Memory B cell (primary cell): ENCODE results near the gene RRM2.
"Not testable (repeated sequence)": the region's sequence is repeated elsewhere in the genome, so short reads cannot be mapped to it uniquely, and the experiment has no call there.

Source experiments
- ATAC-seq: fragments of 150-1000 bp; cut with Tn5 transposase; 2 replicates; pipeline ENCODE4 v1.10.0; 2021; ENCODE audit warnings: low read depth, mild to moderate bottlenecking, moderate library complexity
- DNase-seq, 2 donors: peaks; one replicate each; pipeline ENCODE4 v3.0.0; 2022; ENCODE audit warnings: low spot score in 2 of 2
- H3K27ac Mint-ChIP-seq: one replicate; pipeline ENCODE4 v1.8.0; 2022; ENCODE audit warnings: mild to moderate bottlenecking, moderate library complexity, mixed read lengths
- H3K27me3 Mint-ChIP-seq: one replicate; pipeline ENCODE4 v1.8.0; 2022; ENCODE audit warnings: mixed read lengths
- H3K36me3 Mint-ChIP-seq: one replicate; pipeline ENCODE4 v1.8.0; 2022; ENCODE audit warnings: mild to moderate bottlenecking, mixed read lengths
- H3K4me1 Mint-ChIP-seq: one replicate; pipeline ENCODE4 v1.8.0; 2022; ENCODE audit warnings: mixed read lengths
- H3K4me3 Mint-ChIP-seq: one replicate; pipeline ENCODE4 v1.8.0; 2022; ENCODE audit warnings: mild to moderate bottlenecking, moderate library complexity, mixed read lengths
- H3K9me3 Mint-ChIP-seq: one replicate; pipeline ENCODE4 v1.8.0; 2022; ENCODE audit warnings: mixed read lengths

Gene RRM2

DNA sequence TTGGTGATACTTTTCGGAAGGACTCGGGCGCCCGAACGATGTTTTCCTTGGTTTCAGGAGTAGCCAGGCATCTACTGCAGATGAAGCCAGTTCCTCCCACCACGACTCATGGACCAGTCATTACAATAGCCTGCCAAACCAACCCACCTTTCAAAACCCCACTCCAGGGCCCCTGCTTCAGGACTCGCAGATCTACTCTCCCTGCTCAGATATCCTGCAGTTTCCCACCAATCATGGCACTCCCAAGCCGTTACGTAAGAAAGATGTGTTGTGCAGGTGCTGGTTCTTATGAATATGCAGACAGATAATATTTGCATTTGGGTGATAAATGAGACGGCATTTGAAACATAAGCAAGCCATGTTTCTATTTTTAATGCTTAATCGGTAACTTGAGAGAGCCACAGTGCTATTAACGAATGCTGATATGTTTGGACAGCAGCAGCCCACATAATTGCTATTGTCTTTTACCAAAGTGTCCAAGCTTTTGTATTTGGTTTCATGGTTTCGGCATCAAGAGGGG is 38.8 kb upstream of the RRM2 start:
- Mint-ChIP-seq H3K27me3 (peaks cover 20% of the 10 kb centered on the region), H3K4me3 (no peak overlapping the region), H3K27ac (no peak overlapping the region), H3K4me1 (peaks cover 11% of the 10 kb centered on the region), H3K36me3 (no peaks in the 10 kb centered on the region), H3K9me3 (no peaks in the 10 kb centered on the region)
- ATAC-seq (no peak), DNase-seq (no peak)

- ATAC-seq (no peak), DNase-seq (no peak)
- Mint-ChIP-seq H3K27me3 (peaks cover 18% of the 10 kb centered on the region), H3K4me3 (no peak overlapping the region), H3K36me3 (no peaks in the 10 kb centered on the region), H3K27ac (no peak overlapping the region), H3K4me1 (peaks cover 8% of the 10 kb centered on the region), H3K9me3 (no peaks in the 10 kb centered on the region)
Observed at GRCh38 chr2:10084223-10084865, 38.2 kb upstream of the RRM2 start.

DNA sequence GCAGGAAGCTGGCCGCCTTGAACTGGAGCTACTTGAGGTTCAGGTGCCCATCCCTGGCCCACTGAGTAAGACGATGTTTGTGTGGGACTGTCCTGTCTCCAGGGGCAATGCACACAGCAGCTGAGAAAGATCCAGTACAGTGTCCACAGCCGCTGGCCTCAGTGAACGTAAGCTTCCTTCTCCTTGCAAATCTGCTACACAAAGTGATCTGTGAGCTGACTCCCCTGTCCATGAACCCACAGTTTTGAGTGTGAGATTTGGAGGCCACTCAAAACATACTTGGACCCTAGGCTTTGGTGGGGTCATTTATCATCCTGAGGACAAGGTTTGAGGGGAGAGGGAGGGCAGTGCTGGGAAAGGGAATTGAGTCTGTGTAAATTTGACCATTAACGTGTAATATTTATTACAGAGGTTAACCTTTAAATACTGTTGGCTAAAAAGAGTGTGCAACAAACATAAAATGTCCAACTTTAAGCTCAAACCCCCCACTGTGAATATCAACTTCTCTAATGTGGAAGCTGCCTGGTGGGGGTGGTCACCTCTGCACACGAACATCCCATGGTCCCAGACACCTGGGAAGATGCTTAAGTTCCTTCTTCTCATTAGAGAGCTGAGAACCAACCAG is 37.4 kb upstream of the RRM2 start:
- Mint-ChIP-seq H3K4me1 (peaks cover 12% of the 10 kb centered on the region), H3K27me3 (peaks cover 18% of the 10 kb centered on the region), H3K27ac (no peak overlapping the region), H3K9me3 (no peaks in the 10 kb centered on the region), H3K36me3 (no peaks in the 10 kb centered on the region), H3K4me3 (no peak overlapping the region)
- ATAC-seq (no peak), DNase-seq (no peak)

DNA sequence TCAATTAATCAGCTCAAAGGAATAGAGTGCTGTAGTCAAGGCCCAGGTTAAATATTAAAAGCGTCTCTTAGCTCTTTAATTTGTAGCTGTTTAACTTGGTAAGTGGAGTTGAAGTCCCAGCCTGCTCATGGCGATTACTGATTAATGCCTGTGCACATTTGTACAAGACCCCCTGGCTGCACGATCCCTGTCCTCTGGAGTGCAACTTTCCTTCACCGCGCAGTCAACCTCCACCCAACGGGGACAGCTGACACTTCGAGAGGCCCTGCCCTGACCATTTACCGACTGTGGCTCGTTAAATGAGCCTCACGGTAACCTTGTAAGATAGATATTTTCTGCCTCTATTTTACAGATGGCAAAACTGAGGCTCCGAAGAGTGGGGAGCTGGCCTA is 36.9 kb upstream of the RRM2 start:
- DNase-seq (no peak), ATAC-seq (no peak)
- H3K27me3 Mint-ChIP-seq = peaks cover 18% of the 10 kb centered on the region
- H3K4me1 Mint-ChIP-seq = peaks cover 12% of the 10 kb centered on the region
- no peaks in the 10 kb centered on the region for H3K36me3 Mint-ChIP-seq
- no peak overlapping the region for H3K27ac Mint-ChIP-seq
- H3K9me3 Mint-ChIP-seq = no peaks in the 10 kb centered on the region
- H3K4me3 Mint-ChIP-seq = no peak overlapping the region

DNA sequence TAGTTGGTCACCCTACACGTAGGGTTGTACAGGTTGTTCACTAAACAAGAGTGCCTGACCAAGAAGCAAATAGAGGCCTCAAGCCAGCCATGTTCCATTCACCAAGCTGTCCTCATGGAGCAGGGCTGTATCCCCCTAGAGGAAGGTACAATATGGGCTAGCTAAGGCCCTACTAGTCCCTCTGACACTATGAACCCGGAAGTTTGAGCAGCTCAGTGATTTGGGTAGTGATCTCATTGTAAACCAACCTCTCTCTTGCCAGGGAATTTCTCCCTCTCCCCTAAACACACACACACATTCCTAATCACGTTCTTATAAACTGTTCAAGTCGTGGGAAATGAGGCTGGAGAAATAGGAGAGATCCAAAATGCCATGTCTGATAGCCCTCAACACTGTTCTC is 35.6 kb upstream of the RRM2 start:
- no peaks in the 10 kb centered on the region for H3K36me3 Mint-ChIP-seq
- H3K27me3 Mint-ChIP-seq = peaks cover 20% of the 10 kb centered on the region
- no peak for ATAC-seq
- no peak overlapping the region for H3K27ac Mint-ChIP-seq
- no peaks in the 10 kb centered on the region for H3K9me3 Mint-ChIP-seq
- DNase-seq = no peak
- H3K4me1 Mint-ChIP-seq = peaks cover 13% of the 10 kb centered on the region
- H3K4me3 Mint-ChIP-seq = no peak overlapping the region

DNA sequence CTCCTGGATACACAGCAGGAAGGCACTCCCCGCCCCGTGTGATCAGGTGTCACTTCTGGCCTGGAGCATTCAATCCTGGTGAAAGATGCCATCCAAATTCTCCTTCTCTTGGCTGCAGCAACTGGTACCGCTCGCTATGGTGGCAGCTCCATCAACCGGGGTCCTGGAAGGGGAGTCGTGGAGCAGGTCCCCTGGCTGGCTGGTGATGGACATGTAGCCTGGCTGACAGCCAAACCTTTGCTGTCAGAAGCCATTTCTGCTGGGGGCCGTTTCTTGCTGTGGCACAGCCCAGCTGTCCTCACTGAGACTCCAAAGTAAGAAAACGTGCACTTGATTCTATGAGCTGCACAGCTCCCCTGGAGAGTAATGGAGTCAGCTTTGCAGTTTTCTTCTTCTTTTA is 35.2 kb upstream of the RRM2 start:
- no peak for DNase-seq
- H3K36me3 Mint-ChIP-seq = no peaks in the 10 kb centered on the region
- peaks cover 23% of the 10 kb centered on the region for H3K27me3 Mint-ChIP-seq
- ATAC-seq = no peak
- no peaks in the 10 kb centered on the region for H3K9me3 Mint-ChIP-seq
- H3K4me3 Mint-ChIP-seq = no peak overlapping the region
- H3K4me1 Mint-ChIP-seq = peaks cover 13% of the 10 kb centered on the region
- no peak overlapping the region for H3K27ac Mint-ChIP-seq

DNA sequence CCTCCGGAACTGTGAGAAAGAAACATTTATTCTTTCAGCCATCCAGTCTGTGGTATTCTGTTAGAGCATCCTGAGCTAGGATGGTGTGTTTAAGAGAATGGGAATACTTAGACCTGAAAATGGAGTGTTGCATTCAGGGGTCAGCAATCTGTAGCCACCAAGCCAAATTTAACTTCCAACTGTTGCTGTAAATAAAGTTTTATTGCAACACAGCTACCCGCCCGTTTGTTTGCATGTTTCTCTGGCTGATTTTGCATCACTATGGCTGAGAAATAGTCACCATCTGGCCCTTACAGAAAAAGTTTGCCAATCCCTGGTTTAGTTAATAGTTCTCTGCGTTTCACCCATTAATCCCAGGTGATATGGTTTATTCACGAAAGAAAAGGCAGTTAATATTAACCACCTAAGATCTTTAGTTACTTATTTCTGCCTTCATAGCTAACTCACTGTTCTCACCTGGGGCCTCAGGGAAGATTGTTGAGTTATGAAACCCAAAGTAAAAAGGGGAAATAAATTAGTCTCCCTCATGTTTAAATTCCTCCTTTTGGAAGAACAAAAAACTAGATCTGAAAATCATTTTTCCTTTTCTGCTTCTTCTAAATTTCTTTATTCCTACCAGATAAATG is 32.9 kb upstream of the RRM2 start:
- Mint-ChIP-seq H3K9me3 (no peaks in the 10 kb centered on the region), H3K4me1 (peaks cover 7% of the 10 kb centered on the region), H3K4me3 (no peak overlapping the region), H3K27ac (no peak overlapping the region), H3K36me3 (no peaks in the 10 kb centered on the region), H3K27me3 (peaks cover 21% of the 10 kb centered on the region)
- ATAC-seq (no peak), DNase-seq (no peak)

- no peaks in the 10 kb centered on the region for H3K9me3 Mint-ChIP-seq
- DNase-seq (peak in 1 of 2 donors; percentile 29), ATAC-seq (peak; percentile 55)
- H3K4me3 Mint-ChIP-seq = peak overlapping the region; percentile 90
- peak overlapping the region; percentile 26 for H3K27ac Mint-ChIP-seq
- H3K36me3 Mint-ChIP-seq = no peaks in the 10 kb centered on the region
- H3K4me1 Mint-ChIP-seq = peaks cover 7% of the 10 kb centered on the region
- H3K27me3 Mint-ChIP-seq = peaks cover 21% of the 10 kb centered on the region
Observed at GRCh38 chr2:10091182-10091888, 31.2 kb upstream of the RRM2 start.

GRCh38 chr2:10091889-10092244 is 30.7 kb upstream of the RRM2 start:
- H3K27ac Mint-ChIP-seq = not testable (repeated sequence)
- peak overlapping the region; percentile 49 for H3K4me3 Mint-ChIP-seq

DNA sequence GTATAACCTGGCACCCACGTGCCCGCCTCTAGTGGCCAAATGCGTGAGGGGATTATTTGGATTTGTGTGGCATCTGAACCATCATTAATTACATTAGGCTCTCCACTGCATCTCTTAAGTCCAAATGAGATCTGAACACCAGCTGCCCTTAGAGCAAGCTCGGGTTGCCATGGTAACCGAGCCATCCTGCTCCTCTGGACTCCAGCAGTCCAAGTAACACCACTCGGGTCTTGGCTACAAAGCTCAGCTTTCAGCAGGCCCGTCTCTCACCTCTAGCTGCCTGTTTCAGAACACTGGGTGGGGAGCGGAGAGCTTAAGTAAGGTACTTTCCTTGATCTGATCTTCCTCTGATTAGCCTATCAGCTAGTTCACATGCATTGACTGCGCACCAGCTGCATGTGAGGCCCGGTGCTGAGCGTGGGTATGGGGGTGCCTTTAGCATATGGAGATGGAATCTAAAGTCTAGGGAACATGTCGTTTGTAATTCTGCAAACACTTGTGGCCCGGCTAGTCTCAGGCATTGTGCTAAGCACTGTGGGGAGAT is 28.2 kb upstream of the RRM2 start:
- H3K4me3 Mint-ChIP-seq = no peak overlapping the region
- H3K9me3 Mint-ChIP-seq = no peaks in the 10 kb centered on the region
- H3K27me3 Mint-ChIP-seq = peaks cover 21% of the 10 kb centered on the region
- peaks cover 12% of the 10 kb centered on the region for H3K4me1 Mint-ChIP-seq
- H3K36me3 Mint-ChIP-seq = no peaks in the 10 kb centered on the region
- H3K27ac Mint-ChIP-seq = no peak overlapping the region
- no peak for DNase-seq
- no peak for ATAC-seq

More at GRCh38 chr2:10091889-10092244, 30.7 kb upstream of the RRM2 start:
- H3K36me3 Mint-ChIP-seq, H3K4me1 Mint-ChIP-seq, DNase-seq, ATAC-seq, H3K9me3 Mint-ChIP-seq: not testable (repeated sequence)
- peaks cover 21% of the 10 kb centered on the region for H3K27me3 Mint-ChIP-seq

DNA sequence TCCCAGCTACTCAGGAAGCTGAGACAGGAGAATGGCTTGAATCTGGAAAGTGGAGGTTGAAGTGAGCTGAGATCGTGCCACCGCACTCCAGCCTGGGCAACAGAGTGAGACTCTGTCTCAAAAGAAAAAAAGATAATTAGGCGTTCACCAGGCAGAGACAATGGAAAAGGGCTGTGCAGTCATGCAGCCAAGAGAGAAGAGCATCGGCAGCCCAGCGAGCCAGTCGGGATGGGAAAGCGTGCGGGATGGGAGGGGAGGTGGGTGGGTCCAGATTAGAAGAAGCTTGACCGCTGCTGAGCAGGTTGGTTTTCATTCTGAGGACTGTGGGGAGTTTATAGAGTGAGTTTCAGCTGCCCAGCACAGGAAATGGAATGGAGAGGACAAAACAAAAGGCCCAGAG is 27.4 kb upstream of the RRM2 start:
- Mint-ChIP-seq H3K27ac (no peak overlapping the region), H3K4me3 (no peak overlapping the region), H3K36me3 (no peaks in the 10 kb centered on the region), H3K9me3 (no peaks in the 10 kb centered on the region), H3K4me1 (peaks cover 8% of the 10 kb centered on the region), H3K27me3 (peaks cover 21% of the 10 kb centered on the region)
- DNase-seq (no peak), ATAC-seq (no peak)

- no peaks in the 10 kb centered on the region for H3K36me3 Mint-ChIP-seq
- no peaks in the 10 kb centered on the region for H3K9me3 Mint-ChIP-seq
- peaks cover 21% of the 10 kb centered on the region for H3K27me3 Mint-ChIP-seq
- no peak overlapping the region for H3K4me3 Mint-ChIP-seq
- DNase-seq (no peak), ATAC-seq (no peak)
- H3K27ac Mint-ChIP-seq = no peak overlapping the region
- H3K4me1 Mint-ChIP-seq = peaks cover 10% of the 10 kb centered on the region
Observed at GRCh38 chr2:10096641-10097040, 25.9 kb upstream of the RRM2 start.

- no peak overlapping the region for H3K4me3 Mint-ChIP-seq
- H3K27me3 Mint-ChIP-seq = peaks cover 14% of the 10 kb centered on the region
- H3K27ac Mint-ChIP-seq = no peak overlapping the region
- H3K36me3 Mint-ChIP-seq = no peaks in the 10 kb centered on the region
- H3K9me3 Mint-ChIP-seq = no peaks in the 10 kb centered on the region
- H3K4me1 Mint-ChIP-seq = peaks cover 10% of the 10 kb centered on the region
- ATAC-seq (peak; percentile 77), DNase-seq (no peak)
Observed at GRCh38 chr2:10097352-10098148, 25.0 kb upstream of the RRM2 start.
